PC-3 (cell line): Measurements from ENCODE around the gene MAPK1. TPM values are rescaled to one million over a fixed set of nuclear protein-coding genes. Genes with fewer than 3 reads are reported as not detected.
A peak's percentile ranks its signal among the peaks of the same experiment; 100 is the strongest.

ENCODE experiments used
- ATAC-seq: fragments of 200-7000 bp; cut with Tn5 transposase; 2 replicates; pipeline ENCODE4 v1.9.1; 2020; ENCODE audit warnings: mild to moderate bottlenecking, moderate library complexity
- BruUV-seq: library from RNA; stranded (reverse); fragments of 400-500 nt; replicated peaks from 2 replicates; lab custom pipeline; 2021; lab: Mats Ljungman, UMichigan
- CTCF ChIA-PET: fragments of 300-600 bp; sonication (Branson Sonifier 250); formaldehyde crosslinking; loops from one replicate; lab custom pipeline; 2022; ENCODE audit warnings: antibody characterized with exemption; lab: Charles Lee
- POLR2A ChIA-PET: fragments of 300-600 bp; sonication (Branson Sonifier 250); formaldehyde crosslinking; loops from one replicate; lab custom pipeline; 2022; ENCODE audit warnings: antibody characterized with exemption; ENCODE audit not compliant: unreplicated experiment; lab: Charles Lee
- DNase-seq: peaks from one replicate; pipeline ENCODE4 v3.0.0-alpha.2; 2015
- H2AFZ ChIP-seq: fragments of 300-600 bp; sonication (generic); 2 replicates; pipeline ENCODE4 v1.6.0; 2016; ENCODE audit warnings: antibody characterized with exemption, low read length
- H3F3A ChIP-seq: fragments of 300-600 bp; sonication (generic); one replicate; pipeline ENCODE4 v1.6.0; 2017; ENCODE audit warnings: antibody characterized with exemption, low read length, control low read depth, mild to moderate bottlenecking; ENCODE audit not compliant: unreplicated experiment
- H3K27ac ChIP-seq: fragments of 300-600 bp; sonication (generic); 2 replicates; pipeline ENCODE4 v1.5.1; 2016; ENCODE audit warnings: mild to moderate bottlenecking, low read length
- H3K27me3 ChIP-seq: fragments of 300-600 bp; sonication (generic); 2 replicates; pipeline ENCODE4 v1.6.1; 2016; ENCODE audit warnings: low read length, mixed read lengths
- H3K36me3 ChIP-seq: fragments of 300-600 bp; sonication (generic); 2 replicates; pipeline ENCODE4 v1.6.1; 2016; ENCODE audit warnings: low read depth, mixed run types, low read length, mixed read lengths
- H3K4me1 ChIP-seq: fragments of 300-600 bp; sonication (generic); 2 replicates; pipeline ENCODE4 v1.5.1; 2016; ENCODE audit warnings: low read length; ENCODE audit not compliant: insufficient read depth
- H3K4me2 ChIP-seq: fragments of 300-600 bp; sonication (generic); 2 replicates; pipeline ENCODE4 v1.6.0; 2016; ENCODE audit warnings: low read length
- H3K4me3 ChIP-seq: fragments of 300-600 bp; sonication (generic); 2 replicates; pipeline ENCODE4 v1.5.1; 2016; ENCODE audit warnings: mild to moderate bottlenecking, low read length, mixed read lengths
- H3K79me2 ChIP-seq: fragments of 300-600 bp; sonication (generic); 2 replicates; pipeline ENCODE4 v1.6.1; 2017; ENCODE audit warnings: low read length, mixed read lengths
- H3K9ac ChIP-seq: fragments of 300-600 bp; sonication (generic); 2 replicates; pipeline ENCODE4 v1.6.0; 2016; ENCODE audit warnings: mild to moderate bottlenecking, low read length
- H3K9me2 ChIP-seq: fragments of 300-600 bp; sonication (generic); replicated peaks from 2 replicates; pipeline ENCODE4 v1.6.1; 2016; ENCODE audit warnings: mixed run types, low read length, mixed read lengths
- H3K9me3 ChIP-seq: fragments of 300-600 bp; sonication (generic); 2 replicates; pipeline ENCODE4 v1.6.1; 2016; ENCODE audit warnings: low read length, mixed read lengths
- H4K20me1 ChIP-seq: fragments of 300-600 bp; sonication (generic); 2 replicates; pipeline ENCODE4 v1.6.1; 2016; ENCODE audit warnings: low read length, mixed read lengths
- CTCF ChIP-seq: fragments of 300-600 bp; sonication (generic); conservative IDR thresholded peaks from 2 replicates; pipeline ENCODE4 v1.5.1; 2017; ENCODE audit warnings: antibody characterized with exemption, low read depth, mild to moderate bottlenecking, low read length
- EZH2 ChIP-seq: fragments of 300-600 bp; sonication (generic); IDR thresholded peaks from one replicate; pipeline ENCODE4 v1.6.1; 2017; ENCODE audit warnings: antibody characterized with exemption, mild to moderate bottlenecking, low read length; ENCODE audit not compliant: unreplicated experiment
- EZH2phosphoT487 ChIP-seq: fragments of 300-600 bp; sonication (generic); IDR thresholded peaks from 2 replicates; pipeline ENCODE4 v1.6.1; 2018; ENCODE audit warnings: mild to moderate bottlenecking, antibody characterized with exemption, low read length, borderline replicate concordance
- intact Hi-C: fragments of 100-400 bp; cut with micrococcal nuclease; formaldehyde crosslinking; loops from 2 replicates; pipeline ENCODE4 v1.9.0; 2023
- total RNA-seq: library from RNA; depleted of rRNA; stranded (reverse); fragments of >200 nt; gene quantifications from 2 replicates; pipeline ENCODE4 v1.2.3, GENCODE V29; 2014

Gene MAPK1
- total RNA-seq, 1 experiment from 2014 or later = 25.1 TPM

DNA sequence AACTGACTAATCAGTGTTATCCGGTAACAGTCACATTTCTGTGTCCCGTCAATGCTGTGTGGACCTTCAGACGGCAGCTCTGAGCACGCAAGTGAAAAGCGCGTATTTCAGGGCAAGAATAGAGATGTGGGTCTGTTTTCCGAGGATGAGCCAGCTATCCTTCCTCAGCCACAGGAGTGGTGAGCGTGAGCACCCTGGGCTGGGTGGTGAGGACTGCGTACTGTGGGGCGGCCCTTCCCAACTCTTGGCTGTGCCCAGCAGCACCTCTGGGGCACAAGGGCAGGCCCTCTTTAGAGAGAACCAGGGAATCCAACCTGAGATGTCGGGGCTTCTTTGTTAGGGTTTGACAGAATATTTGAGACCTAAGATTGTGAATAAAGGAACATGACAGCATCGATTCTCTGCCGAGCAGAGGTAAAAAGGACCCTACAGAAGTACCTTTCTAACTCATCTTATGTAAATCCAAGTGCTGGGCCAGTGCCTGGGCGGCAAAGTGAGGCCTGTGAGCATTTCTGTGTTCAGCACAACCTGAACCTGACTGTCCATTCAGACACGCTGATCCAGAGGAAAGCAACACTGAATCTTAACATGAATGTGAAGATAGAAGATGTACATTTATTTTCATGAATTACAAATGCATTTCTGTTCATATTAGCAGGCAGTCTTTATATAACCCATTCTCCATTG, 105.3 kb downstream of the MAPK1 start:
- DNase-seq = no peak
- H3K9me3 ChIP-seq = no peaks in the 10 kb centered on the region
- no TSS peak for BruUV-seq
- no peaks in the 10 kb centered on the region for H3K79me2 ChIP-seq
- ChIA-PET CTCF (no interaction called here), POLR2A (no interaction called here)
- no peaks in the 10 kb centered on the region for H3K27me3 ChIP-seq
- no peak for TF ChIP-seq CTCF
- TF ChIP-seq EZH2 = no peak
- no peak for TF ChIP-seq EZH2phosphoT487
- intact Hi-C loops = no loop called here
- no peaks in the 10 kb centered on the region for H3K9me2 ChIP-seq
- no peaks in the 10 kb centered on the region for H3K4me1 ChIP-seq
- H3K36me3 ChIP-seq = peaks cover 4% of the 10 kb centered on the region
- H3K27ac ChIP-seq = no peak overlapping the region
- no peak for ATAC-seq
- H3K4me2 ChIP-seq = no peak overlapping the region
- no peaks in the 10 kb centered on the region for H3F3A ChIP-seq
- no peak overlapping the region for H3K9ac ChIP-seq
- H2AFZ ChIP-seq = no peak overlapping the region
- no peaks in the 10 kb centered on the region for H4K20me1 ChIP-seq
- no peak overlapping the region for H3K4me3 ChIP-seq

DNA sequence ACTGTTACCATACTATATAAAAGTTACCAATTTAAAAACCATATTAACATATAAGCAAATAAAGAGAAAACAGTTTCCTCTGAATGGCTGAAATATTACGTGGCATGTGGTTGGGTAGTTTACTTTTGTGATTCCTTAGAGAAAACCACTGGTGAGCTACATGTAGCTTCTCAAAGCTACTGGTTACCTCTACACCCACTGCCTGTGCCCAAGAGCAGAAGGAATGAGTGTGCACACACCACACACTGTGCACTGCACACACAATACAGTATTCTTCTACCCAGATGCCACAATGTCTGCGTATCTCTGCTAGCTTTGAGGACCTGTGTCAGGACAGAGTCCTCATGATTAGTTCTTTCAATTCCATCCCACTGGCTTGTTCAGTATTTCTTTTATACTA, 106.4 kb downstream of the MAPK1 start:
- H2AFZ ChIP-seq = no peak overlapping the region
- H3K9ac ChIP-seq = no peak overlapping the region
- H3K27ac ChIP-seq = no peak overlapping the region
- ChIA-PET CTCF (interaction anchor here (0.6 kb wide), 1 partner anchor 10 kb away, joined by 3 read pairs; no protein-coding TSS in a partner anchor), POLR2A (no interaction called here)
- TF ChIP-seq EZH2phosphoT487 (no peak), CTCF (no peak), EZH2 (no peak)
- no peaks in the 10 kb centered on the region for H3K79me2 ChIP-seq
- intact Hi-C loops = no loop called here
- ATAC-seq = no peak
- no peaks in the 10 kb centered on the region for H4K20me1 ChIP-seq
- no peaks in the 10 kb centered on the region for H3F3A ChIP-seq
- DNase-seq = no peak
- H3K4me3 ChIP-seq = no peak overlapping the region
- H3K9me2 ChIP-seq = no peaks in the 10 kb centered on the region
- H3K4me2 ChIP-seq = no peak overlapping the region
- H3K9me3 ChIP-seq = no peaks in the 10 kb centered on the region
- peaks cover 6% of the 10 kb centered on the region for H3K4me1 ChIP-seq
- H3K36me3 ChIP-seq = peaks cover 4% of the 10 kb centered on the region
- no TSS peak for BruUV-seq
- no peaks in the 10 kb centered on the region for H3K27me3 ChIP-seq

DNA sequence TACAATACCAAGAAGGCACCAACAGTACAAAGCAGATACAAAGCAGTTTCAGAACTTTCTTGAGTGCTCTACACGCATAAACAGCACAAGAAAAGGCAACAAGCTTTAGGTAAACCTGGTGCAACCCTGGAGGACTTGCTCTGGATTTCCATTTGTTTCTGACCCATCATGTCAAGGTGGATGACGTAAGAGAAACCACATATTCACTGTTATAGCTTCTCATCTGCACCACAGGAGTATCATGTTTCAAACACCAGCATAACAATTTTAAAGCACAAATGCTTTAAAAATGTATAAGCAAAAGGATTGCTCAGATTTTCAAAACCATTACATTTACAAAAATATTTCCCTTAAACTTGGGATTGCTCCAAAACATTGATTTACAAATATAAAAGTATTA, 106.8 kb downstream of the MAPK1 start:
- Histone ChIP-seq H3K36me3 (peaks cover 4% of the 10 kb centered on the region), H3K9me2 (no peaks in the 10 kb centered on the region), H3K4me3 (no peak overlapping the region), H3F3A (no peaks in the 10 kb centered on the region), H3K4me1 (peaks cover 10% of the 10 kb centered on the region), H3K27ac (no peak overlapping the region), H3K4me2 (no peak overlapping the region), H4K20me1 (no peaks in the 10 kb centered on the region), H3K9ac (no peak overlapping the region), H3K27me3 (no peaks in the 10 kb centered on the region), H2AFZ (no peak overlapping the region), H3K79me2 (no peaks in the 10 kb centered on the region), H3K9me3 (no peaks in the 10 kb centered on the region)
- no peak for ATAC-seq
- intact Hi-C loops = no loop called here
- BruUV-seq = no TSS peak
- no peak for TF ChIP-seq EZH2
- TF ChIP-seq EZH2phosphoT487 = no peak
- TF ChIP-seq CTCF = no peak
- ChIA-PET CTCF (interaction anchor here (0.6 kb wide), 1 partner anchor 10 kb away, joined by 3 read pairs; no protein-coding TSS in a partner anchor), POLR2A (no interaction called here)
- peak; percentile 8 for DNase-seq
